Endothelial cell of umbilical vein (primary cell): ENCODE data around the gene VSIG4. TPM values are rescaled to one million over a fixed set of nuclear protein-coding genes. Genes with fewer than 3 reads are reported as not detected.

Source experiments
- microRNA counts: library from miRNA; unstranded; fragments of <30 nt; microRNA quantifications from one replicate; lab custom pipeline; 2016
- polyA plus RNA-seq, 4 experiments: library from polyadenylated mRNA; depleted of rRNA in 3 of 4; stranded (reverse) in 3 of 4; unstranded in 1 of 4; fragments of >200 nt; gene quantifications; 2 replicates each; pipeline versions ENCODE4 v1.2.1 to v1.2.3, GENCODE V29; 2011 to 2012; ENCODE audit warnings: missing spikeins in 1 of 4
- total RNA-seq: library from RNA; stranded (reverse); gene quantifications from 2 replicates; pipeline ENCODE4 v1.2.3, GENCODE V29; 2021

VSIG4 gene
- total and polyA plus RNA-seq, 2 donors (not counting 3 experiments of a cell fraction or from before 2014, with no cell fraction given), result not detected

MicroRNAs within 50 kb of the gene (microRNA counts, 767-probe panel; counts per million panel counts)
- microRNA hsa-miR-223-3p (lab: Ali Mortazavi, UCI), result 723 counts per million, percentile 96 among the panel's probes with 10 or more counts

Other genes starting within 250 kb of the VSIG4 start
- gene HEPH, start 124.2 kb upstream of the VSIG4 start, total RNA-seq, result 0.20 and 0.25 TPM in 2 replicates
- gene HEPH, start 124.2 kb upstream of the VSIG4 start, polyA plus RNA-seq, result 0.08 and 0.21 TPM in 2 replicates